ENCODE data around the gene ATP8B4. TPM values are rescaled to one million over a fixed set of nuclear protein-coding genes. Genes with fewer than 3 reads are reported as not detected.

The ATP8B4 gene
- total and polyA plus RNA-seq, 7 donors: 1.2 to 11.1 (median 4.9) TPM

- H3K27ac ChIP-seq: no peak overlapping the region
- intact Hi-C loops (cut with DNase I): loop anchor here (5.0 kb wide), 1 partner anchor 45 kb away; no protein-coding TSS in a partner anchor
- H3K4me1 ChIP-seq: peaks cover 0 to 9% (median 3%) of the 10 kb centered on the region in 4 donors
- WGBS, 2 donors: 38 to 57% methylated on average over 2 of the region's 2 CpGs
- TF ChIP-seq POLR2AphosphoS5 (IDR thresholded peaks at IDR 0.05) (no peak), CTCF (IDR thresholded peaks at IDR 0.05) (no peak), POLR2A (IDR thresholded peaks at IDR 0.05) (no peak), EP300 (IDR thresholded peaks at IDR 0.05) (no peak)
- H3K27me3 ChIP-seq: no peaks in the 10 kb centered on the region
- H3K36me3 ChIP-seq: no peaks in the 10 kb centered on the region
- no peak for DNase-seq
- H3K9me3 ChIP-seq: peaks cover 0 to 7% (median 4%) of the 10 kb centered on the region in 4 donors
- no peak overlapping the region for H3K4me3 ChIP-seq
Measured at GRCh38 chr15:50046867-50047266, 72.2 kb downstream of the ATP8B4 start.

- WGBS, 2 donors: 73 to 84% methylated on average over 1 of the region's 1 CpG
Measured at GRCh38 chr15:50046159-50046558, 72.9 kb downstream of the ATP8B4 start.

GRCh38 chr15:50044904-50045303 is 74.1 kb downstream of the ATP8B4 start:
- TF ChIP-seq POLR2AphosphoS5 (IDR thresholded peaks at IDR 0.05): no peak
- no peak for TF ChIP-seq CTCF (IDR thresholded peaks at IDR 0.05)
- no peak for TF ChIP-seq POLR2A (IDR thresholded peaks at IDR 0.05)
- TF ChIP-seq EP300 (IDR thresholded peaks at IDR 0.05): no peak
- H3K36me3 ChIP-seq: no peaks in the 10 kb centered on the region
- peaks cover 0 to 7% (median 4%) of the 10 kb centered on the region in 4 donors for H3K9me3 ChIP-seq
- intact Hi-C loops (cut with DNase I): loop anchor here (5.0 kb wide), 1 partner anchor 43 kb away; no protein-coding TSS in a partner anchor
- 39 to 66% methylated on average over 2 of the region's 2 CpGs for WGBS, 2 donors
- H3K4me3 ChIP-seq: no peak overlapping the region
- DNase-seq: no peak
- no peaks in the 10 kb centered on the region for H3K27me3 ChIP-seq
- H3K4me1 ChIP-seq: no peaks in the 10 kb centered on the region
- H3K27ac ChIP-seq: no peak overlapping the region

More at GRCh38 chr15:50046159-50046558, 72.9 kb downstream of the ATP8B4 start:
- Histone ChIP-seq H3K27me3 (no peaks in the 10 kb centered on the region), H3K9me3 (peaks cover 0 to 7% (median 4%) of the 10 kb centered on the region in 4 donors), H3K36me3 (no peaks in the 10 kb centered on the region), H3K27ac (no peak overlapping the region), H3K4me3 (no peak overlapping the region), H3K4me1 (peaks cover 0 to 2% (median 0%) of the 10 kb centered on the region in 4 donors)
- no peak for DNase-seq
- intact Hi-C loops (cut with DNase I): loop anchor here (5.0 kb wide), 1 partner anchor 44 kb away; no protein-coding TSS in a partner anchor
- TF ChIP-seq CTCF (IDR thresholded peaks at IDR 0.05) (no peak), EP300 (IDR thresholded peaks at IDR 0.05) (no peak), POLR2AphosphoS5 (IDR thresholded peaks at IDR 0.05) (no peak)

GRCh38 chr15:50044406-50044805 is 74.6 kb downstream of the ATP8B4 start:
- no peak for DNase-seq
- intact Hi-C loops (cut with DNase I): no loop called here
- Histone ChIP-seq H3K27ac (no peak overlapping the region), H3K36me3 (no peaks in the 10 kb centered on the region), H3K9me3 (peaks cover 0 to 7% (median 4%) of the 10 kb centered on the region in 4 donors), H3K4me3 (no peak overlapping the region), H3K27me3 (no peaks in the 10 kb centered on the region), H3K4me1 (no peaks in the 10 kb centered on the region)
- TF ChIP-seq POLR2AphosphoS5 (IDR thresholded peaks at IDR 0.05): no peak
- no peak for TF ChIP-seq POLR2A (IDR thresholded peaks at IDR 0.05)
- TF ChIP-seq CTCF (IDR thresholded peaks at IDR 0.05): no peak
- no peak for TF ChIP-seq EP300 (IDR thresholded peaks at IDR 0.05)

- peaks cover 0 to 7% (median 4%) of the 10 kb centered on the region in 4 donors for H3K9me3 ChIP-seq
- intact Hi-C loops (cut with DNase I): no loop called here
- H3K36me3 ChIP-seq: no peaks in the 10 kb centered on the region
- H3K4me1 ChIP-seq: no peaks in the 10 kb centered on the region
- whole genome bisulfite sequencing, 2 donors: 95 to 97% methylated on average over 2 of the region's 2 CpGs
- DNase-seq: no peak
- TF ChIP-seq POLR2A (IDR thresholded peaks at IDR 0.05): no peak
- no peak for TF ChIP-seq CTCF (IDR thresholded peaks at IDR 0.05)
- no peak for TF ChIP-seq POLR2AphosphoS5 (IDR thresholded peaks at IDR 0.05)
- no peak for TF ChIP-seq EP300 (IDR thresholded peaks at IDR 0.05)
- H3K4me3 ChIP-seq: no peak overlapping the region
- no peaks in the 10 kb centered on the region for H3K27me3 ChIP-seq
- no peak overlapping the region for H3K27ac ChIP-seq
Measured at GRCh38 chr15:50042775-50043174, 76.3 kb downstream of the ATP8B4 start.

All from sigmoid colon (tissue), 7 donors.